Testis (tissue), 2 donors: ENCODE data around the gene POU6F2.

ENCODE experiments used
- POLR2A ChIP-seq: fragments of 450-650 bp; IDR thresholded peaks from one replicate; pipeline ENCODE4 v1.6.1; 2017; ENCODE audit warnings: antibody characterized with exemption, mild to moderate bottlenecking, moderate library complexity
- TF ChIP-seq, protein P1 (sequence below), 3 experiments: fragments of 450-650 bp in 2 of 3; fragments of 200-600 bp in 1 of 3; sonication (generic) in 1 of 3; IDR thresholded peaks; one replicate each; pipeline ENCODE4 v1.5.1; 2016 to 2019; ENCODE audit warnings: antibody characterized with exemption in 3 of 3, mild to moderate bottlenecking in 2 of 3, moderate library complexity in 1 of 3

DNA sequence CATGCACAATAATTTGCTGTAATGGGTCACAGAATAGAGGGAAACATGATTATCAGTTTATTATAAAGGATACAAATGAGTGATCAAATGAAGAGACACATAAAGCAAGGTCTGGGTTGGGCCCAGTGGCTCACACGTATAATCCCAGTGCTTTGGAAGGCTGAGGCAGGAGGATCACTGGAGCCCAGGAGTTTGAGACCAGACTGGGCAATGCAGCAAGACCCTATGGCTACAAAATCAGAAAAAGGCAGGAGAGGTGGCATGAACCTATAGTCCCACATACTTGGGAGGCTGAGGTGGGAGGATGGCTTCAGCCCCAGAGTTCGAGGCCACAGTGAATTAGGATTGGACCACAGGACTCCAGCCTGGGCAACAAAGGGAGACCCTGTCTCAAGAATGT lies 421.7 kb downstream of the POU6F2 start:
- TF ChIP-seq, protein P1, sequence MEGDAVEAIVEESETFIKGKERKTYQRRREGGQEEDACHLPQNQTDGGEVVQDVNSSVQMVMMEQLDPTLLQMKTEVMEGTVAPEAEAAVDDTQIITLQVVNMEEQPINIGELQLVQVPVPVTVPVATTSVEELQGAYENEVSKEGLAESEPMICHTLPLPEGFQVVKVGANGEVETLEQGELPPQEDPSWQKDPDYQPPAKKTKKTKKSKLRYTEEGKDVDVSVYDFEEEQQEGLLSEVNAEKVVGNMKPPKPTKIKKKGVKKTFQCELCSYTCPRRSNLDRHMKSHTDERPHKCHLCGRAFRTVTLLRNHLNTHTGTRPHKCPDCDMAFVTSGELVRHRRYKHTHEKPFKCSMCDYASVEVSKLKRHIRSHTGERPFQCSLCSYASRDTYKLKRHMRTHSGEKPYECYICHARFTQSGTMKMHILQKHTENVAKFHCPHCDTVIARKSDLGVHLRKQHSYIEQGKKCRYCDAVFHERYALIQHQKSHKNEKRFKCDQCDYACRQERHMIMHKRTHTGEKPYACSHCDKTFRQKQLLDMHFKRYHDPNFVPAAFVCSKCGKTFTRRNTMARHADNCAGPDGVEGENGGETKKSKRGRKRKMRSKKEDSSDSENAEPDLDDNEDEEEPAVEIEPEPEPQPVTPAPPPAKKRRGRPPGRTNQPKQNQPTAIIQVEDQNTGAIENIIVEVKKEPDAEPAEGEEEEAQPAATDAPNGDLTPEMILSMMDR (IDR thresholded peaks at IDR 0.05) = no peak
- no peak for TF ChIP-seq POLR2A
